IMR-90 (cell line): ENCODE results near the gene OVCH1. TPM values are rescaled to one million over a fixed set of nuclear protein-coding genes. Genes with fewer than 3 reads are reported as not detected.

Experiments
- ATAC-seq: fragments of 200-7000 bp; cut with Tn5 transposase; 2 replicates; pipeline ENCODE4 v1.9.1; 2020; ENCODE audit warnings: low read depth, mild to moderate bottlenecking, moderate library complexity
- BruUV-seq: library from RNA; stranded (reverse); fragments of 400-500 nt; replicated peaks from 2 replicates; lab custom pipeline; 2021; lab: Mats Ljungman, UMichigan
- CTCF ChIA-PET: fragments of 300-600 bp; formaldehyde crosslinking; extraction: SDS; loops from one replicate; lab custom pipeline; 2021; ENCODE audit warnings: antibody characterized with exemption; lab: Yijun Ruan, JAX
- POLR2A ChIA-PET: fragments of 300-600 bp; sonication (Branson Sonifier 250); formaldehyde crosslinking; loops from one replicate; lab custom pipeline; 2022; ENCODE audit warnings: antibody characterized with exemption; ENCODE audit not compliant: unreplicated experiment; lab: Charles Lee
- DNase-seq: peaks from one replicate; pipeline ENCODE4 v3.0.0; 2013
- H2AFZ ChIP-seq: replicated peaks from 2 replicates; pipeline ENCODE3; 2013; ENCODE audit warnings: low read length, mild to moderate bottlenecking; ENCODE audit not compliant: poor library complexity
- H2AK5ac ChIP-seq: 2 replicates; pipeline ENCODE4 v1.6.1; 2013; ENCODE audit warnings: low read depth, low read length, inconsistent platforms
- H2AK9ac ChIP-seq: replicated peaks from 2 replicates; pipeline ENCODE3; 2013; ENCODE audit warnings: mild to moderate bottlenecking, low read depth, low read length, moderate library complexity; ENCODE audit not compliant: poor library complexity
- H2BK120ac ChIP-seq: 2 replicates; pipeline ENCODE4 v1.6.1; 2013; ENCODE audit warnings: low read depth, low read length, inconsistent platforms
- H2BK15ac ChIP-seq: 3 replicates; pipeline ENCODE4 v1.6.1; 2013; ENCODE audit warnings: low read depth, low read length, inconsistent platforms
- H2BK20ac ChIP-seq: 2 replicates; pipeline ENCODE4 v1.6.1; 2013; ENCODE audit warnings: low read depth, mild to moderate bottlenecking, inconsistent platforms, low read length, moderate library complexity
- H2BK5ac ChIP-seq: 2 replicates; pipeline ENCODE4 v1.6.1; 2013; ENCODE audit warnings: mild to moderate bottlenecking, low read depth, low read length, inconsistent platforms; ENCODE audit not compliant: poor library complexity, severe bottlenecking
- H3K14ac ChIP-seq: replicated peaks from 2 replicates; pipeline ENCODE4 v1.6.1; 2013; ENCODE audit warnings: low read depth, low read length, inconsistent platforms
- H3K18ac ChIP-seq: 2 replicates; pipeline ENCODE4 v1.6.1; 2013; ENCODE audit warnings: low read depth, low read length, control low read depth
- H3K23ac ChIP-seq: 2 replicates; pipeline ENCODE4 v1.6.1; 2013; ENCODE audit warnings: low read depth, low read length, inconsistent platforms
- H3K27ac ChIP-seq: 2 replicates; pipeline ENCODE4 v1.5.1; 2013; ENCODE audit warnings: mild to moderate bottlenecking, control low read depth, low read length; ENCODE audit not compliant: insufficient read depth
- H3K27me3 ChIP-seq: 2 replicates; pipeline ENCODE4 v1.6.1; 2013; ENCODE audit warnings: low read length; ENCODE audit not compliant: control insufficient read depth, insufficient read depth
- H3K36me3 ChIP-seq: 2 replicates; pipeline ENCODE4 v1.6.1; 2013; ENCODE audit warnings: low read length, mixed read lengths; ENCODE audit not compliant: control insufficient read depth, insufficient read depth
- H3K4ac ChIP-seq: 2 replicates; pipeline ENCODE4 v1.6.1; 2013; ENCODE audit warnings: low read depth, low read length, inconsistent platforms
- H3K4me1 ChIP-seq: 2 replicates; pipeline ENCODE4 v1.6.1; 2013; ENCODE audit warnings: low read length, mixed read lengths; ENCODE audit not compliant: control insufficient read depth, insufficient read depth
- H3K4me2 ChIP-seq: 2 replicates; pipeline ENCODE4 v1.6.1; 2013; ENCODE audit warnings: low read depth, mild to moderate bottlenecking, control low read depth, low read length, moderate library complexity
- H3K4me3 ChIP-seq: 2 replicates; pipeline ENCODE4 v1.5.1; 2013; ENCODE audit warnings: low read depth, mild to moderate bottlenecking, control low read depth, low read length, moderate library complexity; ENCODE audit not compliant: insufficient read depth
- H3K56ac ChIP-seq: 2 replicates; pipeline ENCODE4 v1.6.1; 2013; ENCODE audit warnings: low read length, inconsistent platforms; ENCODE audit not compliant: insufficient read depth; ENCODE audit errors: extremely low read depth
- H3K79me1 ChIP-seq, 2 experiments: 2 replicates each; pipeline ENCODE4 v1.6.1; 2013; ENCODE audit warnings: low read length in 2 of 2, inconsistent platforms in 1 of 2, low read depth in 1 of 2
- H3K9ac ChIP-seq: 2 replicates; pipeline ENCODE4 v1.6.1; 2013; ENCODE audit warnings: low read depth, low read length, control low read depth
- H3K9me1 ChIP-seq: 2 replicates; pipeline ENCODE4 v1.6.1; 2013; ENCODE audit warnings: low read length, inconsistent platforms; ENCODE audit not compliant: insufficient read depth
- H3K9me3 ChIP-seq: 2 replicates; pipeline ENCODE4 v1.6.1; 2013; ENCODE audit warnings: low read length; ENCODE audit not compliant: control insufficient read depth, insufficient read depth
- H4K20me1 ChIP-seq: 2 replicates; pipeline ENCODE4 v1.6.1; 2013; ENCODE audit warnings: low read length, inconsistent platforms; ENCODE audit not compliant: insufficient read depth
- H4K5ac ChIP-seq: 2 replicates; pipeline ENCODE4 v1.6.1; 2013; ENCODE audit warnings: mild to moderate bottlenecking, low read depth, low read length, control low read depth
- H4K8ac ChIP-seq, 2 experiments: 2 replicates each; pipeline ENCODE4 v1.6.1; 2013; ENCODE audit warnings: low read depth in 2 of 2, low read length in 2 of 2, control low read depth in 1 of 2, inconsistent platforms in 1 of 2
- H4K91ac ChIP-seq: 2 replicates; pipeline ENCODE4 v1.6.1; 2013; ENCODE audit warnings: low read depth, low read length, inconsistent platforms; ENCODE audit not compliant: insufficient read depth
- BHLHE40 ChIP-seq: fragments of 150-350 bp; IDR thresholded peaks from 2 replicates; pipeline ENCODE4 v1.6.1; 2016; ENCODE audit warnings: mild to moderate bottlenecking, low read depth, low read length
- CEBPB ChIP-seq: IDR thresholded peaks from 2 replicates; pipeline ENCODE4 v1.6.1; 2012; ENCODE audit warnings: low read depth, low read length, improper control_type of control experiment
- CHD1 ChIP-seq: IDR thresholded peaks from 2 replicates; pipeline ENCODE4 v1.6.1; 2012; ENCODE audit warnings: low read depth, low read length, improper control_type of control experiment
- CTCF ChIP-seq: conservative IDR thresholded peaks from 2 replicates; pipeline ENCODE4 v1.5.1; 2012; ENCODE audit warnings: mild to moderate bottlenecking, low read depth, low read length, improper control_type of control experiment
- ELK1 ChIP-seq: fragments of 150-350 bp; IDR thresholded peaks from 2 replicates; pipeline ENCODE4 v1.6.1; 2016; ENCODE audit warnings: low read depth, mild to moderate bottlenecking, low read length, moderate library complexity, borderline replicate concordance
- FOS ChIP-seq: fragments of 150-350 bp; IDR thresholded peaks from 2 replicates; pipeline ENCODE4 v1.6.1; 2016; ENCODE audit warnings: low read depth, low read length
- MAFK ChIP-seq: IDR thresholded peaks from 2 replicates; pipeline ENCODE4 v1.6.1; 2012; ENCODE audit warnings: low read depth, low read length, improper control_type of control experiment
- MAZ ChIP-seq: IDR thresholded peaks from 2 replicates; pipeline ENCODE4 v1.6.1; 2012; ENCODE audit warnings: low read depth, mild to moderate bottlenecking, low read length, improper control_type of control experiment, moderate library complexity, borderline replicate concordance
- MXI1 ChIP-seq: IDR thresholded peaks from 2 replicates; pipeline ENCODE4 v1.6.1; 2012; ENCODE audit warnings: low read depth, mild to moderate bottlenecking, low read length, moderate library complexity, borderline replicate concordance
- NFE2L2 ChIP-seq: fragments of 150-350 bp; IDR thresholded peaks from 2 replicates; pipeline ENCODE4 v1.6.1; 2016; ENCODE audit warnings: low read depth, mild to moderate bottlenecking, low read length
- POLR2A ChIP-seq: IDR thresholded peaks from 2 replicates; pipeline ENCODE4 v1.6.1; 2012; ENCODE audit warnings: mild to moderate bottlenecking, low read depth, low read length
- RAD21 ChIP-seq: IDR thresholded peaks from 2 replicates; pipeline ENCODE4 v1.6.1; 2012; ENCODE audit warnings: low read length, improper control_type of control experiment
- RCOR1 ChIP-seq: IDR thresholded peaks from 2 replicates; pipeline ENCODE4 v1.6.1; 2012; ENCODE audit warnings: mild to moderate bottlenecking, low read length, improper control_type of control experiment; ENCODE audit not compliant: insufficient replicate concordance
- RFX5 ChIP-seq: IDR thresholded peaks from 2 replicates; pipeline ENCODE4 v1.8.0; 2012; ENCODE audit warnings: low read depth, mild to moderate bottlenecking, low read length, moderate library complexity
- SMC3 ChIP-seq: fragments of 150-350 bp; IDR thresholded peaks from 2 replicates; pipeline ENCODE4 v1.6.1; 2016; ENCODE audit warnings: low read depth, mild to moderate bottlenecking, antibody characterized with exemption, low read length, moderate library complexity
- USF2 ChIP-seq: fragments of 150-350 bp; IDR thresholded peaks from 2 replicates; pipeline ENCODE4 v1.6.1; 2017; ENCODE audit warnings: mild to moderate bottlenecking, antibody characterized with exemption, low read length, low read depth
- dilution Hi-C: fragments of 300-500 bp; cut with HindIII; formaldehyde crosslinking; loops from one replicate; pipeline ENCODE4 v1.14.3; 2018; ENCODE audit warnings: low sequenced_read_pairs; ENCODE audit not compliant: unreplicated experiment
- in situ Hi-C: fragments of 300-500 bp; cut with MboI; formaldehyde crosslinking; loops from 3 replicates; pipeline ENCODE4 v1.14.3; 2019; ENCODE audit warnings: low sequenced_read_pairs, inconsistent platforms, mixed read lengths
- intact Hi-C: fragments of 100-400 bp; cut with micrococcal nuclease; formaldehyde crosslinking; loops from 2 replicates; pipeline ENCODE4 v1.10.0; 2022
- polyA plus RNA-seq, 3 experiments: library from polyadenylated mRNA; depleted of rRNA; stranded (reverse); fragments of >200 nt; gene quantifications; 2 replicates each; pipeline ENCODE4 v1.2.3, GENCODE V29; 2012; ENCODE audit warnings: low replicate concordance in 1 of 3
- total RNA-seq: library from RNA; depleted of rRNA; stranded (reverse); fragments of >200 nt; gene quantifications from 2 replicates; pipeline ENCODE4 v1.2.3, GENCODE V29; 2012

The OVCH1 gene
- total and polyA plus RNA-seq, 2 of the 4 experiments (the other 2 are of a cell fraction): 0.05 to 0.18 TPM

- TF ChIP-seq MAZ (no peak), ELK1 (no peak), CEBPB (no peak), SMC3 (no peak), USF2 (no peak), RCOR1 (no peak), RAD21 (no peak), FOS (no peak), RFX5 (no peak), POLR2A (no peak), CTCF (no peak), MAFK (no peak), NFE2L2 (no peak), BHLHE40 (no peak), CHD1 (no peak), MXI1 (no peak)
- in situ Hi-C loops: no loop called here
- H4K20me1 ChIP-seq: no peaks in the 10 kb centered on the region
- H3K23ac ChIP-seq: no peak overlapping the region
- H3K56ac ChIP-seq: no peak overlapping the region
- no peak overlapping the region for H2AK9ac ChIP-seq
- dilution Hi-C loops: no loop called here
- H3K4me3 ChIP-seq: no peak overlapping the region
- no peak overlapping the region for H3K18ac ChIP-seq
- no peak overlapping the region for H2BK15ac ChIP-seq
- no peaks in the 10 kb centered on the region for H3K27me3 ChIP-seq
- H3K14ac ChIP-seq: no peak overlapping the region
- BruUV-seq: no TSS peak
- ATAC-seq (no peak), DNase-seq (no peak)
- ChIA-PET CTCF (interaction anchor here (1.0 kb wide), 1 partner anchor 14 kb away, joined by 3 read pairs; no protein-coding TSS in a partner anchor), POLR2A (no interaction called here)
- H2AFZ ChIP-seq: no peak overlapping the region
- H3K9me1 ChIP-seq: no peaks in the 10 kb centered on the region
- intact Hi-C loops: no loop called here
- H3K4me1 ChIP-seq: no peaks in the 10 kb centered on the region
- H2BK5ac ChIP-seq: no peak overlapping the region
- H4K8ac ChIP-seq: no peak overlapping the region
- no peak overlapping the region for H2AK5ac ChIP-seq
- H3K4ac ChIP-seq: no peak overlapping the region
- H2BK20ac ChIP-seq: no peak overlapping the region
- H3K9me3 ChIP-seq: no peaks in the 10 kb centered on the region
- H4K5ac ChIP-seq: no peak overlapping the region
- no peak overlapping the region for H2BK120ac ChIP-seq
- no peaks in the 10 kb centered on the region for H3K79me1 ChIP-seq
- H3K4me2 ChIP-seq: no peak overlapping the region
- H4K91ac ChIP-seq: no peak overlapping the region
- no peak overlapping the region for H3K27ac ChIP-seq
- H3K36me3 ChIP-seq: no peaks in the 10 kb centered on the region
- no peak overlapping the region for H3K9ac ChIP-seq
Measured at GRCh38 chr12:29402437-29402836, 95.0 kb downstream of the OVCH1 start.
